ENCODE measurements around the gene SKAP1. TPM values are rescaled to one million over a fixed set of nuclear protein-coding genes. Genes with fewer than 3 reads are reported as not detected.

SKAP1 gene
- total RNA-seq, 4 donors from 2014 or later = 1.1 to 12.1 (median 1.8) TPM; not detected in 1

DNA sequence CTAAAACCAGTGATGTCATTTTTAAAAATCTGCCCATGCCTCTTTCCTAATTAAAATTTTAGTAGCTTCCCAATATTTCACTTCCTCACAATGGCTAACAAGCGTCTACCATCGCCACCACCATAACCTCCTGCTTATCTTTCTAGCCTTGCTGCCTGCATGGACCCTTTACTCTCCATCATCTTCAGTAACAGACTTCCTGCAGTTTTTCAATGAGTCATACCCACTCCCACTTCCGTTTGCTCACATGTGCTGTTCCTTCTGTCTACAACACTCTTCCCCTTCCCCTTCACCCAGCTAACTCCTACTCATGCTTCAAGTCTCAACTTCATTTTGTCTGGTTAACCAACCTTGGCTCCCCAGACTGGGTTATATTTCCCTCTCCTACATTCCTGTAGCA is 12.8 kb upstream of the SKAP1 start:
- H3K4me1 ChIP-seq = no peaks in the 10 kb centered on the region
- H3K9me3 ChIP-seq = no peaks in the 10 kb centered on the region
- H3K27me3 ChIP-seq = peaks cover 25% of the 10 kb centered on the region
- WGBS, 2 donors (ENCODE audit: low coverage in 1 of 2) = 72 to 98% methylated on average over 3 of the region's 3 CpGs
- H3K36me3 ChIP-seq = no peaks in the 10 kb centered on the region
- ATAC-seq = no peak
- H3K27ac ChIP-seq = no peak overlapping the region
- H3K4me3 ChIP-seq = no peak overlapping the region
- TF ChIP-seq, protein P1, sequence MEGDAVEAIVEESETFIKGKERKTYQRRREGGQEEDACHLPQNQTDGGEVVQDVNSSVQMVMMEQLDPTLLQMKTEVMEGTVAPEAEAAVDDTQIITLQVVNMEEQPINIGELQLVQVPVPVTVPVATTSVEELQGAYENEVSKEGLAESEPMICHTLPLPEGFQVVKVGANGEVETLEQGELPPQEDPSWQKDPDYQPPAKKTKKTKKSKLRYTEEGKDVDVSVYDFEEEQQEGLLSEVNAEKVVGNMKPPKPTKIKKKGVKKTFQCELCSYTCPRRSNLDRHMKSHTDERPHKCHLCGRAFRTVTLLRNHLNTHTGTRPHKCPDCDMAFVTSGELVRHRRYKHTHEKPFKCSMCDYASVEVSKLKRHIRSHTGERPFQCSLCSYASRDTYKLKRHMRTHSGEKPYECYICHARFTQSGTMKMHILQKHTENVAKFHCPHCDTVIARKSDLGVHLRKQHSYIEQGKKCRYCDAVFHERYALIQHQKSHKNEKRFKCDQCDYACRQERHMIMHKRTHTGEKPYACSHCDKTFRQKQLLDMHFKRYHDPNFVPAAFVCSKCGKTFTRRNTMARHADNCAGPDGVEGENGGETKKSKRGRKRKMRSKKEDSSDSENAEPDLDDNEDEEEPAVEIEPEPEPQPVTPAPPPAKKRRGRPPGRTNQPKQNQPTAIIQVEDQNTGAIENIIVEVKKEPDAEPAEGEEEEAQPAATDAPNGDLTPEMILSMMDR (IDR thresholded peaks at IDR 0.05) = no peak
- TF ChIP-seq POLR2A (IDR thresholded peaks at IDR 0.05) (no peak), POLR2AphosphoS5 (IDR thresholded peaks at IDR 0.05) (no peak), EP300 (IDR thresholded peaks at IDR 0.05) (no peak)

DNA sequence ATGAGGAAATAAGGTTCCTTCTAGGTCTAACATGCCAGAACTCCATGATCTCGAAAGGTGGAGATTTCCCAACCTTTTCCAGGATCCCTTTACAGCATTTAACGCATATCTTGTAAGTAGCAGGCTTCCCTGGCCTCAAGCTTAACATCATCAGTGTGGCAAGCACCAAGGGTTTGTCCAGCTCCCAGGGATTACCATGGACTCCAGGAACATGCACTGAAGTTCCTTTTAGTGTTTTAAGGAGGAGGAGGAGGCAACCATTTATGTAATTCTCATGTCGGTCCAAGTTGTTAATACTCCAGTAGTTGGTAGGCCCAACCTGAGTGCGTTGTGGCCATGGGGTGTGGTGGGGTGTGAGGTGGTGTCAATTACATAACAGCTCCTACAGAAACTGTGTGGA is 11.8 kb upstream of the SKAP1 start:
- Histone ChIP-seq H3K36me3 (no peaks in the 10 kb centered on the region), H3K4me3 (no peak overlapping the region), H3K4me1 (no peaks in the 10 kb centered on the region), H3K27me3 (peaks cover 30% of the 10 kb centered on the region), H3K9me3 (no peaks in the 10 kb centered on the region), H3K27ac (no peak overlapping the region)
- no peak for ATAC-seq
- TF ChIP-seq, protein P1 (IDR thresholded peaks at IDR 0.05) = no peak
- TF ChIP-seq EP300 (IDR thresholded peaks at IDR 0.05) = no peak
- no peak for TF ChIP-seq POLR2A (IDR thresholded peaks at IDR 0.05)
- no peak for TF ChIP-seq POLR2AphosphoS5 (IDR thresholded peaks at IDR 0.05)
- 73 to 90% methylated on average over 4 of the region's 4 CpGs for WGBS, 2 donors (ENCODE audit: low coverage in 1 of 2)

DNA sequence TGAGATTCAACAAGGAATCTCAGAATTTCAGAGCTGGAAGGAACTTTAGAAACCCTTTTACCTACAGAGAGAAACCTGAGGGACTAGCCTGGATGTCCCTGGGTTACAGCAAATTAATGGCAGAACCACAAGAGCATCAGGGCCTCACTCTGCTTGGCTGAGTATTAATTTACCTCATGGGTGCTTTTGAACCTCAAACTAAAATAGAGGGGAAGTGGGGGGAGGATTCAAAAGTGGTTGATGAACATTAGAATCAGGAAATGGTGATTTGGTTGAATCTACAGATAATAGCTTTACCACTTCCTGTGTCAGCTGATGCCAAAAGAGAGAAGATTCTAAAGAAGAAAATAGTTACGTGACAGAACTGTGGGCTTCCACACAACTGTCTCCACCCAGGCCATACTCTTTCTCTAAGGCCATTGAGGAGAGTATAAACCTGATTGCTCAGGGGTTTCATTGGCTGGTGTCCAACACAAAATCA is 11.3 kb upstream of the SKAP1 start:
- Histone ChIP-seq H3K36me3 (no peaks in the 10 kb centered on the region), H3K27ac (no peak overlapping the region), H3K4me1 (no peaks in the 10 kb centered on the region), H3K27me3 (peaks cover 34% of the 10 kb centered on the region), H3K4me3 (no peak overlapping the region), H3K9me3 (no peaks in the 10 kb centered on the region)
- 75 to 78% methylated on average over 1 of the region's 1 CpG for WGBS, 2 donors (ENCODE audit: low coverage in 1 of 2)
- no peak for ATAC-seq
- no peak for TF ChIP-seq POLR2A (IDR thresholded peaks at IDR 0.05)

DNA sequence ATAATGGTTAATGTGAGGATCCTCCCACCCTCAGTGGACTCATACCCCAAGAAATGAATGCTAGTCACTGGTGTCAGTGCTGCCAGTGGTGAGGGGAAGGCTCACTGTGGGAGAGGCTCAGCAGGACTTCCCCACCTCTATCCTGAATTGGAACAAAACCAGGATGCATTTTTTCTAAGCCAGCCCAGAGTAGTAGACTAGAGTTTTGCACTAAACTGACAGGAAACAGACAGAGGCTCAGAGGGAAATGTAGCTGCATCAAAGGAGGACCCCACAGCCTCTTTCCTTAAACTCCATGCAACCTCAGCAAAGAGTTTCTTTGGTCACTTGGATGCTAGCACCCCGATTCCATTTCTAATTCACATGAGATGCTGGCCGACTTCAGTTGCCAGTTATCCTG is 10.7 kb upstream of the SKAP1 start:
- 63 to 100% methylated on average over 2 of the region's 2 CpGs for WGBS, 2 donors (ENCODE audit: low coverage in 1 of 2)

DNA sequence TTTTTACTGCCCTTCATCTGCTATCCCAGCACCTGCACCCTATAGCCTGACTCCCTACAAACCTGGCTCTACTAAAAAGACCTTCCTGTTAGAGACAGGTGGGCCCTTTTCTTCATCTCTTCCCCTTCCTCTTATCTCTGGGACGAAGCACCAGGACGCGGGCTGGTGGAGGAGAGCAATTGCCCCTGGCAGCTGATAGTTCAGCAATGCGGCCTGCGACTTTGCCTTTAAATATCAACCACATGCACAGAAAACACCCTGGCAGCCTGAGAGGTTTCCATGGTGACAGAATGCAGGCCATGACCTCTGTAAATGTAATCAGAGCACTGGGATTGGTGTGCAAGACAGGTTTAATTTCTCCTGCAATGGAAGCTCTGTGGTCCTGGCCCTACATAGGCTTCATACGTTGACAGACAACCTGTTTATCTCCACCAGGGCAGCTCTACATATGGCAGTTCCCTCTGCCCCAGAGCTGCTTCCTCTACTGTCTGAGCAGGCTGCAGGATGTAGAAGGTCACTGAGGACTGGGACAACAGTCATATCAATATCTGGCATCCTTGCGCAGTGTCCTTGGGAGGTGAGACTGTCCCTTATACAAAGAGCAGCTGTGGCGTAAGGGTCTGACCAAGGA is 10.0 kb upstream of the SKAP1 start:
- no peaks in the 10 kb centered on the region for H3K4me1 ChIP-seq
- H3K27ac ChIP-seq = no peak overlapping the region
- peaks cover 30% of the 10 kb centered on the region for H3K27me3 ChIP-seq
- WGBS, 2 donors (ENCODE audit: low coverage in 1 of 2) = 60% methylated on average over 1 of the region's 8 CpGs; no CpG with 5 or more reads in 1 of the 2 donors
- ATAC-seq = no peak
- TF ChIP-seq POLR2AphosphoS5 (IDR thresholded peaks at IDR 0.05) (no peak), POLR2A (IDR thresholded peaks at IDR 0.05) (no peak), EP300 (IDR thresholded peaks at IDR 0.05) (no peak)
- TF ChIP-seq, protein P1 (IDR thresholded peaks at IDR 0.05) = no peak
- no peaks in the 10 kb centered on the region for H3K9me3 ChIP-seq
- no peak overlapping the region for H3K4me3 ChIP-seq
- no peaks in the 10 kb centered on the region for H3K36me3 ChIP-seq

More for the DNA sequence above, 10.7 kb upstream of the SKAP1 start:
- Histone ChIP-seq H3K4me3 (no peak overlapping the region), H3K4me1 (no peaks in the 10 kb centered on the region), H3K36me3 (no peaks in the 10 kb centered on the region), H3K9me3 (no peaks in the 10 kb centered on the region), H3K27ac (no peak overlapping the region), H3K27me3 (peaks cover 34% of the 10 kb centered on the region)
- TF ChIP-seq POLR2A (IDR thresholded peaks at IDR 0.05) = no peak
- no peak for TF ChIP-seq EP300 (IDR thresholded peaks at IDR 0.05)
- TF ChIP-seq, protein P1 (IDR thresholded peaks at IDR 0.05) = no peak
- no peak for TF ChIP-seq POLR2AphosphoS5 (IDR thresholded peaks at IDR 0.05)
- no peak for ATAC-seq

Data from gastroesophageal sphincter (tissue), 4 donors.